Prostate gland (tissue), 2 donors: ENCODE measurements around the gene NT5C1B. TPM values are rescaled to one million over a fixed set of nuclear protein-coding genes. Genes with fewer than 3 reads are reported as not detected.

Experiments
- DNase-seq: peaks from one replicate; pipeline ENCODE4 v3.0.0-alpha.2; 2019; ENCODE audit warnings: low spot score
- H3K27ac ChIP-seq, 2 donors: fragments of 200-600 bp; sonication (generic); 2 replicates each; pipeline ENCODE4 v1.5.1; 2017 to 2019
- H3K27me3 ChIP-seq: fragments of 200-600 bp; sonication (generic); replicated peaks from 2 replicates; pipeline ENCODE4 v1.5.1; 2019; ENCODE audit not compliant: insufficient read depth
- H3K36me3 ChIP-seq, 2 donors: fragments of 200-600 bp; sonication (generic); 1 replicate in 1 of 2; 2 replicates in 1 of 2; pipeline versions ENCODE4 v1.5.1 to v1.8.1; 2017 to 2019
- H3K4me1 ChIP-seq: fragments of 200-600 bp; sonication (generic); replicated peaks from 2 replicates; pipeline ENCODE4 v1.5.1; 2019
- H3K4me3 ChIP-seq, 2 donors: fragments of 200-600 bp; sonication (generic); 2 replicates each; pipeline ENCODE4 v1.5.1; 2017 to 2019
- H3K9me3 ChIP-seq: fragments of 200-600 bp; sonication (generic); 2 replicates; pipeline ENCODE4 v1.5.1; 2017
- POLR2A ChIP-seq: fragments of 450-650 bp; IDR thresholded peaks from one replicate; pipeline ENCODE4 v1.6.1; 2016; ENCODE audit warnings: antibody characterized with exemption, mild to moderate bottlenecking
- POLR2AphosphoS5 ChIP-seq: sonication (generic); formaldehyde crosslinking; IDR thresholded peaks from one replicate; pipeline ENCODE4 v1.6.1; 2017; ENCODE audit warnings: antibody characterized with exemption
- WGBS: methylation state at CpG from one replicate; pipeline ENCODE4 v1.1.5; 2018; 5-methylcytosine and 5-hydroxymethylcytosine counted together
- intact Hi-C: fragments of 100-400 bp; cut with DNase I; formaldehyde crosslinking; loops from one replicate; pipeline ENCODE4 v1.14.2; 2022
- total RNA-seq, 2 donors: library from RNA; depleted of rRNA; stranded (reverse); fragments of >200 nt; gene quantifications; one replicate each; pipeline ENCODE4 v1.1.0, GENCODE V29; 2016
- TF ChIP-seq, protein P1 (sequence below), 4 experiments: fragments of 200-600 bp in 2 of 4; fragments of 450-650 bp in 2 of 4; sonication (generic) in 2 of 4; IDR thresholded peaks; 1 replicate in 3 of 4; 2 replicates in 1 of 4; pipeline ENCODE4 v1.5.1; 2016 to 2019; ENCODE audit warnings: antibody characterized with exemption in 4 of 4, mild to moderate bottlenecking in 2 of 4, moderate library complexity in 2 of 4

Gene NT5C1B
- total RNA-seq, 2 donors from 2014 or later: 4.8 TPM; not detected in 1

DNA sequence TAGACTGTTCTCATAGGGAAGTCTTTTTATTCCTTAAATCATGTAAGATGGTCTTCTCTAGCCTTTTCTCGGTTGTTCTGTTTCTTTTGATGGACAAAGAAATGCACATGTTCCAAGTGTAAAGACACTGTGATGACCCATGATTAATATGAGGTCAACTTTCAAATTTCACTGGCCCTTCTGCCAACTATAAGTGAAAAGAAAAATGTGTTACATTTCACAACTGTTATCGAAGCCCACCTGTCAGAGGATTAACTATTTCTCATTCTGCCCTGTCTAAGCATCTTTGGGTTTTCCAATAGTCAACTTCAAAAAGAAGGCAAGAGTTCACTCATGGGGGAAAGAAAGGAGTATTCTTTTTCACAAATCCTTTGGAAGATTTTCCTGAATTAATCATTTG is 32.2 kb downstream of the NT5C1B start:
- TF ChIP-seq POLR2AphosphoS5 (no peak), POLR2A (no peak)
- TF ChIP-seq, protein P1, sequence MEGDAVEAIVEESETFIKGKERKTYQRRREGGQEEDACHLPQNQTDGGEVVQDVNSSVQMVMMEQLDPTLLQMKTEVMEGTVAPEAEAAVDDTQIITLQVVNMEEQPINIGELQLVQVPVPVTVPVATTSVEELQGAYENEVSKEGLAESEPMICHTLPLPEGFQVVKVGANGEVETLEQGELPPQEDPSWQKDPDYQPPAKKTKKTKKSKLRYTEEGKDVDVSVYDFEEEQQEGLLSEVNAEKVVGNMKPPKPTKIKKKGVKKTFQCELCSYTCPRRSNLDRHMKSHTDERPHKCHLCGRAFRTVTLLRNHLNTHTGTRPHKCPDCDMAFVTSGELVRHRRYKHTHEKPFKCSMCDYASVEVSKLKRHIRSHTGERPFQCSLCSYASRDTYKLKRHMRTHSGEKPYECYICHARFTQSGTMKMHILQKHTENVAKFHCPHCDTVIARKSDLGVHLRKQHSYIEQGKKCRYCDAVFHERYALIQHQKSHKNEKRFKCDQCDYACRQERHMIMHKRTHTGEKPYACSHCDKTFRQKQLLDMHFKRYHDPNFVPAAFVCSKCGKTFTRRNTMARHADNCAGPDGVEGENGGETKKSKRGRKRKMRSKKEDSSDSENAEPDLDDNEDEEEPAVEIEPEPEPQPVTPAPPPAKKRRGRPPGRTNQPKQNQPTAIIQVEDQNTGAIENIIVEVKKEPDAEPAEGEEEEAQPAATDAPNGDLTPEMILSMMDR (IDR thresholded peaks at IDR 0.05): no peak
- Histone ChIP-seq H3K36me3 (no peaks in the 10 kb centered on the region), H3K9me3 (no peaks in the 10 kb centered on the region), H3K27me3 (no peaks in the 10 kb centered on the region), H3K4me1 (peaks cover 2% of the 10 kb centered on the region), H3K27ac (no peak overlapping the region), H3K4me3 (no peak overlapping the region)
- WGBS: 55% methylated on average over 2 of the region's 2 CpGs
- no peak for DNase-seq
- intact Hi-C loops: no loop called here

DNA sequence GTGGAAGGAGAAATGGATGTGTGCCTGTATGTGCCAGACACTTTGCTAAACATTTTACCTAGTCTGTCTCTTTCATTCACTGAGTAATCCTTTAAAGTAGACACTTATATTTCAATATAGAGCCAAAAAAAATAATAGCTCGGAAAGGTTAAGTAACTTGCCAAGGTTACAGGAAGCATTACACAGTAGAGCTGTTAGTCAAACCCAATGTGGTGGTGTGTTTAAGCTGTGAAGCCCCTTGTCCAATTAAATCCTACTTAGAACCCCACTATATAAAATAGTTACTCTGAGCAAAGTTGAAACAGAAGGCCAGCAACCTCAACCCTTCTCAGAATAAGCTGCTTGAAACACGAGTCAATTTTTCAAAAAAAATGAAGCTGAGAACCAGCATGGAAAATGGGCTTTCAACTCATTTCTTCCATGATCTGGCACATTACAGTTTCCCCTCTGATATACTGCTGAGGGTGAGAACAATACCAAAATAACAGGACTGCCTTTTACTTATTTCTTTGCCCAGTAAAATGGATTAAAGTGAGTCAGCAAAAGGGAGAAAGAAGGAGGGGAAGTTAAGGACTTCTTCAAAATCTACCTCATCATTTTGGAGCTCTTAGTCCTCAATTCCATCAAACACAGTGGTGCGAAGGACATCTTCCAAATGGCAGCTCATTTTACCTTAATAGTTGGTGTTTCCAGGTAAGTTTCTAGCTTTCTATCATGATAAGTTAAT is 36.9 kb downstream of the NT5C1B start:
- H3K27ac ChIP-seq: no peak overlapping the region
- no peaks in the 10 kb centered on the region for H3K36me3 ChIP-seq
- intact Hi-C loops: no loop called here
- TF ChIP-seq POLR2AphosphoS5 (no peak), POLR2A (no peak)
- TF ChIP-seq, protein P1 (IDR thresholded peaks at IDR 0.05): no peak
- DNase-seq: no peak
- 68% methylated on average over 3 of the region's 3 CpGs for WGBS
- H3K4me3 ChIP-seq: no peak overlapping the region
- peaks cover 2% of the 10 kb centered on the region for H3K4me1 ChIP-seq
- no peaks in the 10 kb centered on the region for H3K27me3 ChIP-seq
- H3K9me3 ChIP-seq: no peaks in the 10 kb centered on the region

DNA sequence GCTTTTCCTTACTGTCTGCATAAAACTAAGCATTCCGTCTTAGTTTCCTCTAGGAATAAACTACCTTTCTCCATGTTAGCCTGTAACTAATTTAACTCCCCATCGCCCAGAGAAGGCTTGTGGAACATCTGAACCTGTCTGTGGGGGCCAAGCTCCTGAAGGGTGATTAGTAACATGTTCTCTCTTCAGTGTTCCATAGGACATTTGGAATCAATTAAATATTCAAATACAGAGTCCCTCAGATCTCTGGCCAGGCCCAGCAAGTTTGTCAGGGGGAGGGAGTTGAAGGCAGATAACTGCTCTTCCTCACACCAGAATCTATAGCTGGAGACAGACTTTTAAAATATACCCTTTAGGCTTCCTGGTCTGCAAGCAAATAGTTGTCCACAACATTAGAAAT is 37.7 kb downstream of the NT5C1B start:
- 72% methylated on average over 2 of the region's 2 CpGs for WGBS
- no peaks in the 10 kb centered on the region for H3K36me3 ChIP-seq
- H3K4me3 ChIP-seq: no peak overlapping the region
- TF ChIP-seq POLR2A: no peak
- H3K27ac ChIP-seq: no peak overlapping the region
- H3K4me1 ChIP-seq: peaks cover 2% of the 10 kb centered on the region
- intact Hi-C loops: no loop called here
- no peaks in the 10 kb centered on the region for H3K9me3 ChIP-seq
- no peaks in the 10 kb centered on the region for H3K27me3 ChIP-seq
- no peak for DNase-seq

DNA sequence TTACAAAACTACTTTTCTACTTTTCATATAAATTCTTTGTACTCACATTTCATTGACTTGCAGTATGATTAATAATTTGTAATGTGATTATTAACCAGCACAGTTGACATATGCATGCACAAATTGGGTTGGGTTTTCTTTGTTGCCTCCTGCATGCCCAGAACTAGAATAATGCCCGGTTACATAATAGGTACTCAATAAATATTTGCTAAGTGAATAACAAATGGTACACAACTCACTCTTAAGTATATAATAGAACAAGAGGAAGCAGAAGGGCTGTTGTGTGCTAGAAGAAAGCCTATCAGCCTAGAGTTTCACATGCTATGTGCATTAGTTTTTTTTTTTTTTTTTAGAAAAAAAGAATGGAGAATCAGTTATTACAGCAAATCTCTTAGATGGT is 38.2 kb downstream of the NT5C1B start:
- TF ChIP-seq POLR2A (no peak), POLR2AphosphoS5 (no peak)
- TF ChIP-seq, protein P1 (IDR thresholded peaks at IDR 0.05): no peak
- intact Hi-C loops: no loop called here

DNA sequence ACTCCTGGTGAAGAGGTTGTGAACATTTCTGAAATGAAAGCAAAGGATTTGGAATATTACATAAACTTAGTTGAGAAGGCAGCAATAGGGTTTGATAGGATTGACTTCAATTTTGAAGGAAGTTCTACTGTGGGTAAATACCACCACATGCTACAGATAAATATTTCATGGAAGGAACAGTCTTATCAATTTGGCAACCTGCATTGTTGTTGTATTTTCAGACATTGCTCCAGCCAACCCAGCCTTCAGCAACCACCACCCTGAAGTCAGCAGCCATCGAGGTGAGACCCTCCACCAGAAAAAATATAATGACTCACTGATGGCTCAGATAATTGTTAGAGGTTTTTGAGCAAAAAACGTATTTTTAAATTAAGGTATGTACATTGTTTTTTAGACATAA is 38.9 kb downstream of the NT5C1B start:
- Histone ChIP-seq H3K36me3 (no peaks in the 10 kb centered on the region), H3K4me3 (no peak overlapping the region), H3K4me1 (no peaks in the 10 kb centered on the region), H3K9me3 (no peaks in the 10 kb centered on the region), H3K27ac (no peak overlapping the region), H3K27me3 (no peaks in the 10 kb centered on the region)
- intact Hi-C loops: no loop called here
- WGBS: 83% methylated on average over 2 of the region's 2 CpGs
- TF ChIP-seq, protein P1 (IDR thresholded peaks at IDR 0.05): no peak
- no peak for TF ChIP-seq POLR2A
- no peak for TF ChIP-seq POLR2AphosphoS5
- no peak for DNase-seq

More for the DNA sequence above, 38.2 kb downstream of the NT5C1B start:
- no peak for DNase-seq
- Histone ChIP-seq H3K27me3 (no peaks in the 10 kb centered on the region), H3K4me1 (no peaks in the 10 kb centered on the region), H3K36me3 (no peaks in the 10 kb centered on the region), H3K27ac (no peak overlapping the region), H3K4me3 (no peak overlapping the region), H3K9me3 (no peaks in the 10 kb centered on the region)
- WGBS: 58% methylated on average over 1 of the region's 1 CpG
